ENCODE data around the gene ZDHHC3. TPM values are rescaled to one million over a fixed set of nuclear protein-coding genes. Genes with fewer than 3 reads are reported as not detected.

The ZDHHC3 gene
- total RNA-seq, 2 donors from 2014 or later: 64.6 to 91.7 TPM

- no peaks in the 10 kb centered on the region for H3K4me1 ChIP-seq (replicated peaks)
- no peak overlapping the region for H3K4me3 ChIP-seq
- H3K27me3 ChIP-seq (replicated peaks; ENCODE audit: insufficient read depth): no peaks in the 10 kb centered on the region
- intact Hi-C loops (cut with DNase I): no loop called here
- no peaks in the 10 kb centered on the region for H3K36me3 ChIP-seq
- no peak for TF ChIP-seq CTCF (IDR thresholded peaks at IDR 0.05)
- 83% methylated on average over 14 of the region's 14 CpGs for WGBS
- no peak overlapping the region for H3K27ac ChIP-seq
- no peak for DNase-seq (ENCODE audit: low spot score)
- H3K9me3 ChIP-seq: no peaks in the 10 kb centered on the region
Observed at GRCh38 chr3:44932986-44933944, 42.7 kb downstream of the ZDHHC3 start.

GRCh38 chr3:44932271-44932670, 43.7 kb downstream of the ZDHHC3 start:
- DNase-seq (ENCODE audit: low spot score): no peak
- no peaks in the 10 kb centered on the region for H3K27me3 ChIP-seq (replicated peaks; ENCODE audit: insufficient read depth)
- intact Hi-C loops (cut with DNase I): no loop called here
- 36% methylated on average over 2 of the region's 2 CpGs for WGBS
- H3K4me1 ChIP-seq (replicated peaks): no peaks in the 10 kb centered on the region
- no peaks in the 10 kb centered on the region for H3K36me3 ChIP-seq
- TF ChIP-seq POLR2A (IDR thresholded peaks at IDR 0.05) (no peak), CTCF (IDR thresholded peaks at IDR 0.05) (no peak), POLR2AphosphoS5 (IDR thresholded peaks at IDR 0.05) (no peak)
- H3K9me3 ChIP-seq: no peaks in the 10 kb centered on the region
- H3K4me3 ChIP-seq: no peak overlapping the region
- H3K27ac ChIP-seq: no peak overlapping the region

GRCh38 chr3:44931791-44932190, 44.2 kb downstream of the ZDHHC3 start:
- H3K9me3 ChIP-seq: no peaks in the 10 kb centered on the region
- H3K27me3 ChIP-seq (replicated peaks; ENCODE audit: insufficient read depth): no peaks in the 10 kb centered on the region
- no peaks in the 10 kb centered on the region for H3K36me3 ChIP-seq
- TF ChIP-seq CTCF (IDR thresholded peaks at IDR 0.05): no peak
- no peak for TF ChIP-seq POLR2AphosphoS5 (IDR thresholded peaks at IDR 0.05)
- no peak for TF ChIP-seq POLR2A (IDR thresholded peaks at IDR 0.05)
- no peak for DNase-seq (ENCODE audit: low spot score)
- WGBS: 75% methylated on average over 2 of the region's 2 CpGs
- no peak overlapping the region for H3K27ac ChIP-seq
- intact Hi-C loops (cut with DNase I): no loop called here
- H3K4me1 ChIP-seq (replicated peaks): no peaks in the 10 kb centered on the region
- H3K4me3 ChIP-seq: no peak overlapping the region

GRCh38 chr3:44930911-44931310, 45.1 kb downstream of the ZDHHC3 start:
- no peaks in the 10 kb centered on the region for H3K4me1 ChIP-seq (replicated peaks)
- H3K4me3 ChIP-seq: no peak overlapping the region
- intact Hi-C loops (cut with DNase I): no loop called here
- no peak for DNase-seq (ENCODE audit: low spot score)
- H3K9me3 ChIP-seq: no peaks in the 10 kb centered on the region
- no peak overlapping the region for H3K27ac ChIP-seq
- no peak for TF ChIP-seq POLR2AphosphoS5 (IDR thresholded peaks at IDR 0.05)
- TF ChIP-seq CTCF (IDR thresholded peaks at IDR 0.05): no peak
- H3K27me3 ChIP-seq (replicated peaks; ENCODE audit: insufficient read depth): no peaks in the 10 kb centered on the region
- H3K36me3 ChIP-seq: peaks cover 0 to 3% of the 10 kb centered on the region in 2 donors
- 91% methylated on average over 2 of the region's 2 CpGs for WGBS

GRCh38 chr3:44929782-44930181, 46.2 kb downstream of the ZDHHC3 start:
- WGBS: 92% methylated on average over 5 of the region's 5 CpGs
- no peak for TF ChIP-seq CTCF (IDR thresholded peaks at IDR 0.05)
- intact Hi-C loops (cut with DNase I): no loop called here
- Histone ChIP-seq H3K27ac (no peak overlapping the region), H3K4me3 (no peak overlapping the region), H3K36me3 (peaks cover 0 to 3% of the 10 kb centered on the region in 2 donors), H3K27me3 (replicated peaks; ENCODE audit: insufficient read depth) (no peaks in the 10 kb centered on the region), H3K9me3 (no peaks in the 10 kb centered on the region), H3K4me1 (replicated peaks) (no peaks in the 10 kb centered on the region)
- no peak for DNase-seq (ENCODE audit: low spot score)
